RWPE1 (cell line): ENCODE measurements around the gene TRPV2.
A peak's percentile ranks its signal among the peaks of the same experiment; 100 is the strongest.
"Not testable (repeated sequence)": the region's sequence is repeated elsewhere in the genome, so short reads cannot be mapped to it uniquely, and the experiment has no call there.

Source experiments
- CTCF ChIA-PET: fragments of 350-600 bp; sonication (Branson Sonifier 250); formaldehyde crosslinking; extraction: SDS; loops from one replicate; lab custom pipeline; 2021; lab: Yijun Ruan, JAX
- POLR2A ChIA-PET: fragments of 400-600 bp; formaldehyde crosslinking; extraction: SDS; loops from one replicate; lab custom pipeline; 2020; ENCODE audit warnings: antibody characterized with exemption; ENCODE audit not compliant: low non-redundant PET; lab: Yijun Ruan, JAX
- DNase-seq: peaks from one replicate; pipeline ENCODE4 v3.0.0; 2012; ENCODE audit warnings: low spot score
- H3K27ac ChIP-seq: fragments of 450-650 bp; 2 replicates; pipeline ENCODE4 v1.5.1; 2017
- TF ChIP-seq, protein P1 (sequence below): fragments of 450-650 bp; conservative IDR thresholded peaks from 2 replicates; pipeline ENCODE4 v1.5.1; 2017; ENCODE audit warnings: low read depth, mild to moderate bottlenecking

TRPV2 gene

GRCh38 chr17:16447676-16448075 lies 32.3 kb downstream of the TRPV2 start:
- POLR2A ChIA-PET: no interaction called here
- TF ChIP-seq, protein P1, sequence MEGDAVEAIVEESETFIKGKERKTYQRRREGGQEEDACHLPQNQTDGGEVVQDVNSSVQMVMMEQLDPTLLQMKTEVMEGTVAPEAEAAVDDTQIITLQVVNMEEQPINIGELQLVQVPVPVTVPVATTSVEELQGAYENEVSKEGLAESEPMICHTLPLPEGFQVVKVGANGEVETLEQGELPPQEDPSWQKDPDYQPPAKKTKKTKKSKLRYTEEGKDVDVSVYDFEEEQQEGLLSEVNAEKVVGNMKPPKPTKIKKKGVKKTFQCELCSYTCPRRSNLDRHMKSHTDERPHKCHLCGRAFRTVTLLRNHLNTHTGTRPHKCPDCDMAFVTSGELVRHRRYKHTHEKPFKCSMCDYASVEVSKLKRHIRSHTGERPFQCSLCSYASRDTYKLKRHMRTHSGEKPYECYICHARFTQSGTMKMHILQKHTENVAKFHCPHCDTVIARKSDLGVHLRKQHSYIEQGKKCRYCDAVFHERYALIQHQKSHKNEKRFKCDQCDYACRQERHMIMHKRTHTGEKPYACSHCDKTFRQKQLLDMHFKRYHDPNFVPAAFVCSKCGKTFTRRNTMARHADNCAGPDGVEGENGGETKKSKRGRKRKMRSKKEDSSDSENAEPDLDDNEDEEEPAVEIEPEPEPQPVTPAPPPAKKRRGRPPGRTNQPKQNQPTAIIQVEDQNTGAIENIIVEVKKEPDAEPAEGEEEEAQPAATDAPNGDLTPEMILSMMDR: no peak
- H3K27ac ChIP-seq: peak overlapping the region; percentile 76
- CTCF ChIA-PET: interaction anchor here (1.2 kb wide), 1 partner anchor 74 kb away, joined by 4 read pairs; no protein-coding TSS in a partner anchor
- DNase-seq: no peak

- DNase-seq: no peak
- TF ChIP-seq, protein P1: no peak
- ChIA-PET POLR2A (no interaction called here), CTCF (no interaction called here)
- H3K27ac ChIP-seq: peak overlapping the region; percentile 76
These were observed 33.1 kb downstream of the TRPV2 start for GRCh38 chr17:16448490-16448889.

DNA sequence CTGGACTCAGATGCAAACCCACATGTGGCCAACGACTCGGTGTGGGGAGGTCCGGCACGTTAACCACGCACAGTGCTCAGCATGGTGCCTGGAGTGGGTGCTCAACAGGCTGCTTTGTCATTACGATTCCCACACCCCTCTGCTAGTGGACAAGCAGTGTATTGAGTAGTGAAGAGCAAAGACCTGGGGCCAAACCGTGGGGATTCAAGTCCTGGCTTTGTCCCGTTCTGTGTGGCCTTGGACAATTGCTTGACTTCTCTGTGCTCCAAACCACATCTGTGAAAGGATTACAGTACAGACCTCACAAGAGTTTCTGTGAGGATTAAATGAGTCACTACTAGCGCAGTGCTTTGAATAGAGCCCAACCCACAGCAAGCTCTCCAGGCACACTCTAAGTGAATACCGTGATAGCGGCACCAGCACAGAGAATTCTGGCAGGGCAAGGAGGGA lies 33.8 kb downstream of the TRPV2 start:
- CTCF ChIA-PET: no interaction called here
- no peak for DNase-seq
- POLR2A ChIA-PET: no interaction called here
- H3K27ac ChIP-seq: peak overlapping the region; percentile 76
- TF ChIP-seq, protein P1: no peak

GRCh38 chr17:16450028-16450427 lies 34.7 kb downstream of the TRPV2 start:
- no peak for DNase-seq
- ChIA-PET POLR2A (no interaction called here), CTCF (no interaction called here)
- peak overlapping the region; percentile 76 for H3K27ac ChIP-seq
- TF ChIP-seq, protein P1: no peak

GRCh38 chr17:16452268-16452667 lies 36.9 kb downstream of the TRPV2 start:
- POLR2A ChIA-PET: not testable (repeated sequence)

GRCh38 chr17:16453493-16453851 lies 38.1 kb downstream of the TRPV2 start:
- ChIA-PET CTCF (interaction anchor here (0.6 to 1.9 kb wide), 3 partner anchors 34 to 68 kb away, joined by 3 to 9 read pairs (median 3); no protein-coding TSS in a partner anchor), POLR2A (no interaction called here)
- H3K27ac ChIP-seq: peak overlapping the region; percentile 40
- no peak for DNase-seq
- TF ChIP-seq, protein P1: peak; percentile 45

More at GRCh38 chr17:16452268-16452667, 36.9 kb downstream of the TRPV2 start:
- not testable (repeated sequence) for DNase-seq
- CTCF ChIA-PET: interaction anchor here (0.8 to 1.9 kb wide), 2 partner anchors 48 to 69 kb away, joined by 3 to 9 read pairs; no protein-coding TSS in a partner anchor
- peak overlapping the region; percentile 40 for H3K27ac ChIP-seq

DNA sequence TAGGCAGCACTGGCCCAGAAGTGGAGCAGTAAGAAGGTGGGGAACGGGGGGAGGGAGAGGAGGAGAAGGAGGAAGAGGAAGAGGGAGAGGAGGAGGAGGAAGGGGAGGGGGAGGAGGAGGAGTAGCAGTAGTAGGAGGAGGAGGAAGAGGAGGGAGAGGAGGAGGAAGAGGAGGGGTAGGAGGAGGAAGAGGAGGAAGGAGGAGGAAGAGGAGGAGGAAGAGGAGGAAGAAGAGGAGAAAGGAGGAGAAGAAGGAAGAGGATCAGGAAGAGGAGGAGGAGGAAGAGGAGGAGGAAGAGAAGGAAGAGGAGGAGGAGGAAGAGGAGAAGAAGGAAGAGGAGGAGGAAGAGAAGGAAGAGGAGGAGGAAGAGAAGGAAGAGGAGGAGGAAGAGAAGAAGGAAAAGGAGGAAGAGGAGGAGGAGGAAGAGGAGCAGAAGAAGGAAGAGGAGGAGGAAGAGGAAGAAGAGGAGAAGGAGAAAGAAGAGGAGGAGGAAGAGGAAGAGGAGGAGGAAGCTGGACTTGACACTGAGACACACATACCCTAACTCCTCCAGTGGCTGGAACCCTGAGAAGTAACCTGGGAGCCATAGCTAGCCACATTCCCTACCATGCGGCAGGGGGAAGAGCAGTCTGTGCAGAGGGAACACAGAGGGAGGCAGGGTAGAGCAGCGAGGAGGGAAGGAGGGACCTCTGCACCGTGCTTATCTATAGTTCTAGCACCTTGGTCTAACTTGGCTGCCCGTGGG lies 40.8 kb downstream of the TRPV2 start:
- TF ChIP-seq, protein P1: no peak
- DNase-seq: no peak
- H3K27ac ChIP-seq: peak overlapping the region; percentile 11; the same call in 1 of the 2 replicates
- ChIA-PET POLR2A (no interaction called here), CTCF (no interaction called here)
